HG02623 (cell line): ENCODE results near the gene ATP10A.

ENCODE experiments used
- ATAC-seq: cut with Tn5 transposase; IDR thresholded peaks from one replicate; pipeline ENCODE4 v1.9.1; 2021; ENCODE audit warnings: moderate library complexity; ENCODE audit not compliant: unreplicated experiment

The ATP10A gene

GRCh38 chr15:25797035-25797434 lies 66.1 kb downstream of the ATP10A start:
- ATAC-seq = no peak

GRCh38 chr15:25796395-25796794 lies 66.7 kb downstream of the ATP10A start:
- no peak for ATAC-seq

- ATAC-seq = no peak
These were observed 67.4 kb downstream of the ATP10A start for GRCh38 chr15:25795712-25796111.

- no peak for ATAC-seq
These were observed 68.1 kb downstream of the ATP10A start for GRCh38 chr15:25795061-25795460.

GRCh38 chr15:25793354-25794050 lies 69.6 kb downstream of the ATP10A start:
- peak; percentile 87 for ATAC-seq

- ATAC-seq = no peak
These were observed 71.0 kb downstream of the ATP10A start for GRCh38 chr15:25792128-25792527.

- no peak for ATAC-seq
These were observed 73.0 kb downstream of the ATP10A start for GRCh38 chr15:25790000-25790660.

GRCh38 chr15:25789616-25789999 lies 73.5 kb downstream of the ATP10A start:
- ATAC-seq = no peak

GRCh38 chr15:25789211-25789610 lies 73.9 kb downstream of the ATP10A start:
- ATAC-seq = no peak

- ATAC-seq = no peak
These were observed 75.1 kb downstream of the ATP10A start for GRCh38 chr15:25787855-25788520.

GRCh38 chr15:25787381-25787780 lies 75.7 kb downstream of the ATP10A start:
- no peak for ATAC-seq

- ATAC-seq = no peak
These were observed 77.1 kb downstream of the ATP10A start for GRCh38 chr15:25786040-25786439.

- no peak for ATAC-seq
These were observed 77.5 kb downstream of the ATP10A start for GRCh38 chr15:25785641-25786025.

- ATAC-seq = no peak
These were observed 78.1 kb downstream of the ATP10A start for GRCh38 chr15:25784876-25785640.

- ATAC-seq = no peak
These were observed 79.3 kb downstream of the ATP10A start for GRCh38 chr15:25783607-25784540.

GRCh38 chr15:25783134-25783533 lies 80.0 kb downstream of the ATP10A start:
- no peak for ATAC-seq

- ATAC-seq = no peak
These were observed 82.5 kb downstream of the ATP10A start for GRCh38 chr15:25780479-25781255.

- ATAC-seq = no peak
These were observed 85.0 kb downstream of the ATP10A start for GRCh38 chr15:25778161-25778560.

- ATAC-seq = no peak
These were observed 86.1 kb downstream of the ATP10A start for GRCh38 chr15:25777037-25777436.
